Measurements from ENCODE around the gene TYSND1.

DNA sequence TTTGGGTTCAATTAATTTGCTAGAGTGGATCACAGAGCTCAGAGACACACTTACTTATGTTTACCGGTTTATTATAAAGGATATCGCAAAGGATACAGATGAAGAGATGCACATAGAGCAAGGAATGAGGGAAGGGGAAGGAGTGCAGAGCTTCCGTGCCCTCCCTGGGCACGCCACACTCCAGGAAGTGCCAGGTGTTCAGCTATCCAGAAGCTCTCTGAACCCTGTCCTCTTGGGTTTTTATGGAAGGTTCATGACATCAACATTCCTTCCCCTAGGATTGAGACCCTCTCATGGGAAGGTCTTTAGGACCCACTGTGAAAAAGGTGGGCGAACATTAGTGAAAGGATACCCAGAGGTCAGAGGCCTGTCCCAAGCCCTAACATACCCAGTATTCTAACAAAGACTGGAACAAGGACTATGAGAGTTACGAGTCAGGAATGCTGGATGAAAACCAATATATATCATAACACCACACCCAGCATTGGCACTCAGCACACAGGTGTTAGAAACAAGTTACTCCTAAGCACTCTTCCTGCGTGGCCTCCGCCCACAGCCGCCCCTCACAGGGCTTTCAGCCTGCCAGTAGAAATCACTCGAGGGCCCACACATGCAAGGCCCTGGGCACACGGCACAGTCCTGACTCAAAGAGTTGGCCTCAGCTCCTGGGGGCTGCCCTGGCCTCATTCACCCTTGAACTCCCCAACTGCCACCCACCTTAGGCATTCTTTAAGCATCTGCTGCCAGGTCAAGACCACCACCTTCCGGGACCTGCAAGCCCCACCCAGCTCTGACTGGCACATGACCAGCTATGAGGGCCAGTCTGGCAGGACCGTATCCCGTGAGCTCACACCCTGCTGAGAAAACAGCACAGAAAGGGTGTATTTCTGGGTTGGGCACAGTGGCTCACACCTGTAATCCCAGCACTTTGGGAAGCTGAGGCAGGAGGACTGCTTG, 8.3 kb downstream of the TYSND1 start:
- TF ChIP-seq, protein P1, sequence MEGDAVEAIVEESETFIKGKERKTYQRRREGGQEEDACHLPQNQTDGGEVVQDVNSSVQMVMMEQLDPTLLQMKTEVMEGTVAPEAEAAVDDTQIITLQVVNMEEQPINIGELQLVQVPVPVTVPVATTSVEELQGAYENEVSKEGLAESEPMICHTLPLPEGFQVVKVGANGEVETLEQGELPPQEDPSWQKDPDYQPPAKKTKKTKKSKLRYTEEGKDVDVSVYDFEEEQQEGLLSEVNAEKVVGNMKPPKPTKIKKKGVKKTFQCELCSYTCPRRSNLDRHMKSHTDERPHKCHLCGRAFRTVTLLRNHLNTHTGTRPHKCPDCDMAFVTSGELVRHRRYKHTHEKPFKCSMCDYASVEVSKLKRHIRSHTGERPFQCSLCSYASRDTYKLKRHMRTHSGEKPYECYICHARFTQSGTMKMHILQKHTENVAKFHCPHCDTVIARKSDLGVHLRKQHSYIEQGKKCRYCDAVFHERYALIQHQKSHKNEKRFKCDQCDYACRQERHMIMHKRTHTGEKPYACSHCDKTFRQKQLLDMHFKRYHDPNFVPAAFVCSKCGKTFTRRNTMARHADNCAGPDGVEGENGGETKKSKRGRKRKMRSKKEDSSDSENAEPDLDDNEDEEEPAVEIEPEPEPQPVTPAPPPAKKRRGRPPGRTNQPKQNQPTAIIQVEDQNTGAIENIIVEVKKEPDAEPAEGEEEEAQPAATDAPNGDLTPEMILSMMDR (IDR thresholded peaks at IDR 0.05; ENCODE audit: low read depth, low read length) = no peak
- TF ChIP-seq POLR2A (IDR thresholded peaks at IDR 0.05; ENCODE audit: extremely low read depth, insufficient read length) (no peak), MYC (IDR thresholded peaks at IDR 0.05; ENCODE audit: low read depth, low read length) (no peak)
- TF ChIP-seq, protein P2, sequence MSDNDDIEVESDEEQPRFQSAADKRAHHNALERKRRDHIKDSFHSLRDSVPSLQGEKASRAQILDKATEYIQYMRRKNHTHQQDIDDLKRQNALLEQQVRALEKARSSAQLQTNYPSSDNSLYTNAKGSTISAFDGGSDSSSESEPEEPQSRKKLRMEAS (IDR thresholded peaks at IDR 0.05; ENCODE audit: low read depth, low read length) = no peak
